HG02763 (cell line): ENCODE data around the gene RBP5.

ENCODE experiments used
- ATAC-seq: cut with Tn5 transposase; IDR thresholded peaks from one replicate; pipeline ENCODE4 v1.9.1; 2021; ENCODE audit warnings: mild to moderate bottlenecking, moderate library complexity; ENCODE audit not compliant: unreplicated experiment

RBP5 gene

DNA sequence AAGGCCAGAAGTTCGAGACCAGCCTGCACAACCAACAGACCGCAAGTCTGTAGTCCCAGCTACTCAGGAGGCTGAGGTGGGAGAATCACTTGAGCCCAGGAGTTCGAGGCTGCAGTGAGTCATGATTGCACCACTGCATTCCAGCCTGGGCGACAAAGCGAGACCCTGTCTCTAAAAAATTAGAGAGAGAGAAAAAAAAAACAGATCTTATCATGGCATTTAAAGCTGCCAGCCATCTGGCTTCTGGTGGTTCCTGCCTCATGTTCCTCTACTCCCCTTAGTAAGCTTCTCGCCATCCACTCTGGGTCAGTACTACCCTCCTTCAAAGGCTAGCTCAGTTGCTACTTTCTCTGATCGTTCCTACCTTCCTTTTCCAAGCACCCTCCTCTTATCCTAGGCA is 17.5 kb upstream of the RBP5 start:
- ATAC-seq = no peak

DNA sequence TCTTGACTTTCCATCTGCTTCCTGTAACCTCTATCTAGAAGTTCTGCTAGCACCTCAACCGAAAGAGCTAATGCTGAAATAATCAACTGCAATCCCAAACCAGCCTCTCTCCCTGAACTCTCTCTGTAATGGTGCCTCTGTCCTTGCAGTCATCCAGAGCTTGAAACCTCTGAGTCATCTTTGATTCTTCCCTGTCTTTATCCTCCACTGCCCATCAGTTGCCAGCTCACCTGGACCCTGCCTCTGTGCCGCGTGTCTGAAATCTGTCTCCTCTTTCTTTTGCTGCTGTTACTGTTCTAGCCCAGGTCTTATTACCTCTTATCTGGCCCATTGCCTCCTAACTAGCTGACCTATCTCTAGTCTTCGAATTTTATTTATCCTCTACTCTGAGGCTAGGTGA is 17.0 kb upstream of the RBP5 start:
- no peak for ATAC-seq

DNA sequence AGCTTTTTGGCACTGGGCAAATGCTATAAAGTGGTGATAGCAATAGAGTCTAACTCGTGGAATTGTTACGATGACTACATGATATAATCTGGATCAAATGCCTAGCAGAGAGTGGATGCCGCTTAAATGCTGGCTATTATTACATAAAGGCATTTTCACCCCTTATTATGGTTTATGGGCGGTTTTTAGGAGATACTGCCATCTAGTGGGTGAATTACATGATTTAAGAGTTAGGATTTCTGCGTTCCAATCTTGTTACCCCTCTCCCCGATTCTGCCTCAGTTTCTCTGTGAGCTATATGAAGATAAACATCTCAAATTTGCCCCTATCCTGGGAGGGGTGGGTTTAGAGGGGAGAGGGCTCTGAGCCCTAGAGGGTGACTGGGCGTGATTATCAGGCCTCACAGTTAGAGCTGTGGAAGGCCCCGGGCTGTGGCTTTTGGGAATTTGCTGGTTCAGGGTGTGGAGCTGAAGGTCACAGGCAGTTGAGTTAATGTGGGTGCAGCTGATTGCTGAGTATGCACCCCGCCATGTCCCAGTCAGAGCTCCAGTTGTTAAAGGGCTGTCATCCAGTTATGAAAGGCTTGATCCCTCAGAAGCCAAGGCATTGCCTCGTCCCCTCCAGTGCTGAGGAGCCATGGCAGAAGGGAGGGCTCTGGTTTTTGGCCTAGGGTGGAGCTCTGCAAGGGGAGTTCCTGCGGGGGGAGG is 15.9 kb upstream of the RBP5 start:
- ATAC-seq = no peak

- no peak for ATAC-seq
Observed at GRCh38 chr12:7143564-7143963, 14.9 kb upstream of the RBP5 start.

- ATAC-seq = no peak
Observed at GRCh38 chr12:7142809-7143465, 14.2 kb upstream of the RBP5 start.

DNA sequence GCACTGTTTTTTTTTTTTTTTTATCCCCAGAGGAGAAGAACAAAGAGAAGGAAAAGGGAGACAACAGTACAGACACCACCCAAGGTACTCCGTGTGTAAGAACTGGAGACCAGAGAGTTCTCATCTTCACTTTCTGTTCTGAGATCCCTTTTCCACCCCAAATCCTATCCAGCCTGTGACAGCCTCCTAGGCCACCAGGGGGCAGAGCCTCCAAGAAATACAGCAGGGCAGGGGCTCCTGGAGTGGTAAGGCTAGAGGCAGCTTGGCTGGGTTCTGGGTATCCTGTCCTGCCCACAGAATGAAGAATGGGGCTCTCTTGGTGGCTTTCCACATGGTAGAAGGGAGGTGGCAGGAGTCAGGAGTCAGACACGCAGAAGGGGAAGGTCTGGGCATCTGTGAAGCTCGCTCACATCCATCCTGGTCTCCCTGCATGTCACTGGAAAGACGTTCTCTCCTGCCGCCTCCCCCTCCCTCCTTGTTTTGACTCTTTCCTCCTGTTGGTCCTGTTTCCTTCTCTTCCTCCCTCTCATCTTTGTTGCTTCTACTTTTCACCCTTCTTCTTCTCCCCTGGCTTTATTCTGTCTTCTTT is 13.5 kb upstream of the RBP5 start:
- ATAC-seq = no peak

GRCh38 chr12:7141351-7142005 is 12.8 kb upstream of the RBP5 start:
- ATAC-seq = no peak

DNA sequence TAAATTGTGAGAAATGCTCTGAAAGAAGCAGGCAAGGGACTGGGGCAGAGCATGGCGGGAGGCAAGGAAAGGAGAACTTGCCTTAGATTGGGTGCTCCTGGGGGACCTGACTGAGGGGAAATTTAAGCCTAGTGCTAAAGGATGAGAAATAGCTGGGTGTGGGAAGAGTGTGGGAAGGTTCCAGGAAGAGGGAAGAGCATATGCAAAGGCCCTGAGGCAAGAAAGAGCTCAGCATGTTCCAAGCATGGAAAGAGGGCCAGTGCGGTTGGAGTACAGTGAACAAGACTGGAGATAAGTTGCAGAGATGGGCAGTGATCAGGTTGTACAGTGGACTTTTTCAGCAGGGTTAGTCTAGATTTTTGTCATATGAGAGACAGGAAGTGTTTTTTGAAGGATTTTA is 10.5 kb upstream of the RBP5 start:
- ATAC-seq = no peak

GRCh38 chr12:7137908-7138307 is 9.2 kb upstream of the RBP5 start:
- ATAC-seq = no peak

GRCh38 chr12:7136676-7137075 is 8.0 kb upstream of the RBP5 start:
- ATAC-seq = no peak

- ATAC-seq = no peak
Observed at GRCh38 chr12:7136071-7136470, 7.4 kb upstream of the RBP5 start.

- no peak for ATAC-seq
Observed at GRCh38 chr12:7134396-7135166, 5.9 kb upstream of the RBP5 start.

DNA sequence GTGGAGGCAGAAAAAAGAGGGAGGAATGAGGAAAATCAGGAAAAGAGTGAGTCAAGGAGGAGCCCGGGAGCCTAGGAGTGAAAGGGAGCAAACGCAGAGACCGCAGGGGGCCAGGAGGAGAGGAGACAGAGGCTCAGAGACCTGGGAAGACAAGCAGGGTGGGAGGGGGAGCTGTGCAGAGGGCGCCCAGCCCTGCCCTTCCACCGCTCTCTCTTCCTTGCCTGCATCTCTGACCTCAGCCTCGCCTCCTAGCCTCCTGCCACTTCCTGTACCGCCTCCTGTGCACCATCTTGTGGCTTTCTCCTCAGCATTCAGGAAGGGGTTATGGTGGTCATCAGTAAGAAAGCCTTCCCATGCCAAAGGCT is 2.8 kb upstream of the RBP5 start:
- no peak for ATAC-seq

- no peak for ATAC-seq
Observed at GRCh38 chr12:7130701-7131501, 2.2 kb upstream of the RBP5 start.

DNA sequence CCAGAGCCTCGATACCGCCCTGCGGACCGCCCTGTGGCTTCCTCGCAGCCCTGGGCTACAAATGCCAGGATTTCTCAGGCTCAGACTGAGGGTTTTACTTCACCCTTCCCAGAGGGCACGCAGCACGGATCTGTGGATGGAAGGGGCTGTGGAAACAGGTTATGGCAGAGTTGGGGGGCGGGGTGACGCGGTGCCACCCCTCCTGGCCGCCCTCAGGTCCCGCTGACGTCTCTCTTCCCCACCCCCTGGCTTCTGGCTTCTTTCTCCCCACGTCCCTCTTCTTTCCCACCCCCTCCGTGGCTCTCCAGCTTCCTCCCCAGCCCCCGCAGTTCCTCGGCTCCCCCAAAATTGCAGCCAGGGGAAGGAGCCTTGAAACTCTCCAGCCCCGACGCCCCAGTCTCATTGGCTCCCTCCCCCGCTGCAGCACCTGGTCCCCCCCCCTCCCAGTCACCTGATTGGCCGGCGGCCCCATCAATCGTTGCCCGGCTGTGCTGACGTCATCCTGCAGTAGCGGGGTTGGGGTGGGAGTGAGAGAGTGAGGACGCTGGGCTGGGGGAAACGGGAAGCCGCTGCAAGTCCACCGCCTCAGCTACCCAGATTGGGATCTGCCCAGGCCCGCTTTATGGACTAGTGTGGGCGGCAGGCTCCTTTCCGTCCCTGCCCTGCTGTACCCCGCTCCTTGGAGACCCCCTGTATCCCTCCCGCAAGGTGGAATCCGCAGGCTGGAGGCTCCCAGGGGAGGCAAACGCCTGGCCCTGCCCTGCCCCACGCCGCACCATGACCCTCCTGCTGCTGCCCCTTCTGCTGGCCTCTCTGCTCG is 1.4 kb upstream of the RBP5 start, which contains the start of gene CLSTN3:
TSS of gene CLSTN3 (plus strand) at position 500 of the 820 bp plus-strand sequence. CDS start at position 778, 278 bp downstream.
- ATAC-seq = peak; percentile 67

GRCh38 chr12:7129287-7129871 is 690 bp upstream of the RBP5 start:
- ATAC-seq = no peak

DNA sequence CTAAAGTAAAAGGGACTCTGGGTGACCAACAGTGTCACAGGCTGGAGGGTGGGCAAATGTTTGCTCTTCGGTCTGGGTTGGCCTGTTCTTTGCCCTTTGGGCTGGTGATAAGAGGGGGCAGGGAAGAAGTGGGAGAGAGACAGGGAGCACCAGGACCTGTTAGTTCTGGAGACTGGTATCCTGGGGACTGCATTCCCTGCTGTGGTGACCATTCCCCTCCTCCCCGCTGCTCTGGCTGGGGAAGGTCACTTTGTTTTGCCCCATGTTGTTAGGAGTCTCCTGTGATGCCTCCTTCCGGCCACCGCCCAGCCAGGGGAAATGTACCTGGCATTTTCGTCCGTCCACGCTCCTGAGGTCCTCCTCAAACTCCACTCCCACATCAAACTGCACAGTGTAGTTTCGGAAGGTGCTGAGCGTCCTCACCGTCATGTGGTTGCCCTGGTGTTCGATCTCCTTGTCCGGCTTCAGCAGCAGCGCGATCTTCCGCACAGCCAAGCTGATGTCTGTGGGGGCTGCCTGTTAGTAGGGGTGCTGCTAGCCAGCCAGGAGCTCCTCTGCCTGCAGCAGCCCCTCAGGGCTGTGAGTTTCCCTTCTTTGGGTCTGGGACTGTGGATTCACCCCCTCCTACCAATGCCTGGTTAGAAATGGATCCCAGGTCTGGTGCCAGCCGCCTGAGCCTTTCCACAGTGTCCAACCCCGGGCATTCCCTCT is 618 bp downstream of the RBP5 start:
- no peak for ATAC-seq

DNA sequence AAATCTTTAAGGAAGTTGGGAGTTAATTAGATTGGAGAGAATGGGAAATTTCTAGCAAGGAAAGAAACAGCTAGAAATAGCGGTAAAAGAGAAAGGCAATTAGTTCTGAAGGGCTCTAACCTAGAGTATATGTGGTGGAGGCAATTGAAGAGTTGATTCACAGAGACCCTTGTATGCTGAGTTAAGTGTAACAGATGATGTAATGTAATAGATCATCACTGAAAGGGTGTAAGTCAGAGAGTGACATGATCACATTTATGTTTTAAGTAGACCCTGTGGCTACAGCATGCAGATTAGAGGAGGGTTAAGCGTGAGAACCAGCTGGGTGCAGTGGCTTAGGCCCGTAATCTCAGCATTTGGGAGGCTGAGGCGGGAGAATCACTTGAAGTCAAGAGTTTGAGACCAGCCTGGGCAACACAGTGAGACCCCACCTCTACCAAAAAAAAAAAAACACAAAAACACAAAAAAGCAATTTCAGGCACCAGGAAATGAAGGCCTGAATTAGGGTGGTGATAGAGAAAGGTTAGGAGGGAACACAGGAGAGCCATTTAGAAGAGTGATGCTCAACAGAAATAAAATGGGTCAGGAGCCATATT is 3.0 kb downstream of the RBP5 start:
- ATAC-seq = no peak
